KBM-7 (cell line): ENCODE results near the gene TGFA.

Experiments
- DNase-seq: peaks from one replicate; pipeline ENCODE4 v3.0.0-alpha.2; 2015
- in situ Hi-C: fragments of 300-500 bp; cut with MboI; formaldehyde crosslinking; loops from 2 replicates; pipeline ENCODE4 v1.14.3; 2020; ENCODE audit warnings: low sequenced_read_pairs, low pct_unique_long_range_greater_than_20kb, mixed read lengths

The TGFA gene

DNA sequence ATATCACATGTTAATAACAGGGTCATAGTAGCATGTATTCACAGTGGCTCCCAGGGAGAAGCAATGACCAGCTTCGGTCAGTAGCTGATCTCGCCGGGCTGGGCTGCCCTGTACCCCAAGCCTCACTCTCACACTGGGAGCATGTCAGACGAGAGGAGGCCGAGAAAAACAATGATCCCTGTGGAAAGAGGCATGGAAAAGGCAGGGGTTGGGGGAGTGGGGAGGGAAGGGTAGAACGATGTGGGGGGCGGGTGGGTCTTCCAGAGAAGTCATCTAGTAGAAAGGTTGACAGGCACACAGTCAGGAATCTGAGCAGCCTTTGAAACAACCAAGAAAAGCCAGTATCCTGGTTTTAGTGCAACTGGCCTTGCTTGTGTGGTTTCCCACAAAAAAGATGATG lies 25.4 kb downstream of the TGFA start:
- in situ Hi-C loops, result no loop called here
- no peak for DNase-seq

- DNase-seq, result no peak
- in situ Hi-C loops, result no loop called here
Measured at GRCh38 chr2:70527447-70528080, 26.1 kb downstream of the TGFA start.

- no peak for DNase-seq
- in situ Hi-C loops, result no loop called here
Measured at GRCh38 chr2:70526126-70526525, 27.5 kb downstream of the TGFA start.

- DNase-seq, result no peak
- in situ Hi-C loops, result no loop called here
Measured at GRCh38 chr2:70525032-70525431, 28.6 kb downstream of the TGFA start.

- peak; percentile 23 for DNase-seq
- in situ Hi-C loops, result no loop called here
Measured at GRCh38 chr2:70523996-70524965, 29.3 kb downstream of the TGFA start.

GRCh38 chr2:70523672-70523995 lies 30.0 kb downstream of the TGFA start:
- DNase-seq, result no peak
- in situ Hi-C loops, result no loop called here

DNA sequence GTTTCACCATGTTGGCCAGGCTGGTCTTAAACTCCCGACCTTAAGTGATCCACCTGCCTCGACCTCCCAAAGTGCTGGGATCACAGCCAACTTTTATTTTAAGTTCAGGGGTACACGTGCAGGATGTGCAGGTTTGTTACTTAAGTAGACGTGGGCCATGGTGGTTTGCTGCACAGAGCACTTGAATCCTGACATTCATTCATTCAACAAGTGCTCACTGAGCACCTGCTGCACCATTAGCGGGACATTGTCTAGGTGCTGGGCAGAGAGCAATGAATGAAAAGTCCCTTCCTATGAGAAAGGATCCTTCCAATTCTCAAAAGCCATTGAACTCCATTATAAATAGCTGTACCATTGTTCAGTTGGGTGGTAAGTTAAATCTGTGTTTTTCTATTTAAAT lies 31.0 kb downstream of the TGFA start:
- in situ Hi-C loops, result no loop called here
- DNase-seq, result no peak

DNA sequence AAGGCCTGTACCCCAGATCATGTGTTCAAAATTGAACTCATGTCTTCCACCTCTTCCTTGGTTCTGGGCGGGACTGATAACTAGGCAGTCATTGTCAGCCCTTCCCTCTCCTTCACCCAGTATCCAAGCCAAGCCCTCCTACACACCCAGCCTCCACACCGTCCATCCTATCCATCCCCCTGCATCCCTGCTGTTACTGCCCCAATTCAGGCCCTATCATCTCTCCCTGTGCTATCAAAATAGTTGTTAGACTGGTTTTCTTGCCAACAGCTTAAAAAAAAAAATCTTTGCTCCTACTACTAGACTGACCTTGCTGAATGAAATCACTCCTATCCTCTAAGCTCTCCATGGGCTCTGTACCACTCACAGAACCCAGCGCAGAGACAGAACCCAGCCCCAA lies 32.8 kb downstream of the TGFA start:
- in situ Hi-C loops, result no loop called here
- DNase-seq, result no peak

- no peak for DNase-seq
- in situ Hi-C loops, result no loop called here
Measured at GRCh38 chr2:70519453-70519852, 34.2 kb downstream of the TGFA start.

DNA sequence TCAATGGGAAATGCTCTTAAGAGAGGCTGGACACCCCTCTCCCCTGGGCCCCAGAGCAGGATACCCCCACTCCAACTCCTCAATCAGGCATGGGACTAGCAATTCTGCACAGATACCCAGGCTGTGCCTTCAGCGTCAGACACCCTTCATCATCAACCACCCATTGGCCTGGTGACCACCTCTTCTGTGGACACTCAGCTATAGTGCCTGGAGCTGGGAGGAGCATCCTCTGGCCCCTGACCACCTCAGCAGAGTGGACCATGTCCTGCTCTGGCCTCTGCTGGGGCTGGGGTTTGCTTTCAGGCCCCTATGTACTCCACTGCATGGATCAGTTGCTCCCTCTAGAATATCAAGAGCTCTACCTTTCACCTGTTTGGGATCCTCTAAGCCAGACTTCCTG lies 35.1 kb downstream of the TGFA start:
- no peak for DNase-seq
- in situ Hi-C loops, result no loop called here

GRCh38 chr2:70517804-70518203 lies 35.8 kb downstream of the TGFA start:
- DNase-seq, result no peak
- in situ Hi-C loops, result no loop called here

GRCh38 chr2:70516596-70516995 lies 37.0 kb downstream of the TGFA start:
- no peak for DNase-seq

GRCh38 chr2:70515938-70516337 lies 37.7 kb downstream of the TGFA start:
- in situ Hi-C loops, result no loop called here
- peak; percentile 51 for DNase-seq

More at GRCh38 chr2:70516596-70516995, 37.0 kb downstream of the TGFA start:
- in situ Hi-C loops, result no loop called here

DNA sequence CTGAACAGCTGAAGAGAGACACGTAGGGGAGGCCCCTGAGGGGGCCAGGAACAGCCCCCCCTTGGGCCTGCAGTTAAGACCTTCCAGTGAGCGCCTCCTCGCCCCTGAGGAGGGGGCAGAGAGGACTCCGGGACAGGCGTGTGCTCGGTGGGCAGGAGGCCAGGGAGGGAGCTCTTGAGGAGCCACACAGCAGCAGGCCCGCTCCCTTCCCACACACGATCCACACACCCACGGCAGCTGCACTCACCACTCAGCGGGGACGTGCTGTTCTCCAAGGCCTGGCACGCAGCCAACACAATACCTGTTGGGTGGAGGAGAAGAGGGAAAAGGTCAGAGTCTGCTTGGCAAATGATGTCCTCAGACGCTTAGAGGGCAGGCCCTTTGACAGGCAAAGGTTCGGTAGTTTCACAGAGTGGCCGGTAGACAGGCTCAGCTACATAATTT lies 39.0 kb downstream of the TGFA start:
- DNase-seq, result no peak
- in situ Hi-C loops, result no loop called here

- DNase-seq, result no peak
- in situ Hi-C loops, result no loop called here
Measured at GRCh38 chr2:70513738-70514137, 39.9 kb downstream of the TGFA start.

DNA sequence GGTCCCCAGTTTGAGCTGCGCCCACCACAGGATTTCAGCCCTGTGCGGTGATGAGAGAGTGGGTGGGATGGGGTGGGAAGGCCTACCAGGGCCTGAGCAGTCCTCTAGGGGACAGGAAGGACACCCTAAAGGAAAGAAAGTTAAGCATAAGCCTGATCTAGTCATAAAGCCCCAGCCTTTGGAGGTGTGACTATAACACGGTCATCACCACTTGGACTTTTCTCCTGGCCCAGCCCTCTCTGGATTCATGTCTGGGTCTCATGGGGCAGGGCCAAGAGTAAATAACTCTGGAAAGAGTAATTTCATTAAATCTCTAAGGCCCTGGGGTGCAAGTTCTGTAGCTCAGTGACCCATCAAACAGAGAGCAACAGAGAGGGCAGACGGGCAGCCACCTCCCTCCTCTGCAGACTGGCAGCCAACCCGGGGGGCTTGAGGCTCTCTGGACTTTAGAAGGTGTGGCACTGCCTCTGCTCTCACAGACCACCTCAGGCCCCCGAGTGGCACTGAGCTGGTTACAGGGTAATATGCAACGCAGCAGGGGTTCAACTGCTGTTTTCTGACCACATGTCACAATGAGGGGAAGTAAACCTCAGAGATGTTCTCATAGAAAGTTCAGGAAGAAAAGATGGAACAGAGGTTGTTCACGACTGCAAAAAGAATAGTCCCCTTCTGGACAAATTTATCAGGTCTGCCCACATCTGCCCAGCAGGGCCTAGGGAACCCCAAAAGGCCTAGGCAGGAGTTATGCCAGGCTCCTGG lies 41.5 kb downstream of the TGFA start:
- DNase-seq, result no peak
- in situ Hi-C loops, result no loop called here

- DNase-seq, result peak; percentile 18
- in situ Hi-C loops, result no loop called here
Measured at GRCh38 chr2:70510313-70510712, 43.3 kb downstream of the TGFA start.

GRCh38 chr2:70509565-70509964 lies 44.1 kb downstream of the TGFA start:
- DNase-seq, result no peak
- in situ Hi-C loops, result no loop called here

GRCh38 chr2:70508711-70509462 lies 44.7 kb downstream of the TGFA start:
- in situ Hi-C loops, result no loop called here
- no peak for DNase-seq
